ENCODE results near the gene STRA8.

DNA sequence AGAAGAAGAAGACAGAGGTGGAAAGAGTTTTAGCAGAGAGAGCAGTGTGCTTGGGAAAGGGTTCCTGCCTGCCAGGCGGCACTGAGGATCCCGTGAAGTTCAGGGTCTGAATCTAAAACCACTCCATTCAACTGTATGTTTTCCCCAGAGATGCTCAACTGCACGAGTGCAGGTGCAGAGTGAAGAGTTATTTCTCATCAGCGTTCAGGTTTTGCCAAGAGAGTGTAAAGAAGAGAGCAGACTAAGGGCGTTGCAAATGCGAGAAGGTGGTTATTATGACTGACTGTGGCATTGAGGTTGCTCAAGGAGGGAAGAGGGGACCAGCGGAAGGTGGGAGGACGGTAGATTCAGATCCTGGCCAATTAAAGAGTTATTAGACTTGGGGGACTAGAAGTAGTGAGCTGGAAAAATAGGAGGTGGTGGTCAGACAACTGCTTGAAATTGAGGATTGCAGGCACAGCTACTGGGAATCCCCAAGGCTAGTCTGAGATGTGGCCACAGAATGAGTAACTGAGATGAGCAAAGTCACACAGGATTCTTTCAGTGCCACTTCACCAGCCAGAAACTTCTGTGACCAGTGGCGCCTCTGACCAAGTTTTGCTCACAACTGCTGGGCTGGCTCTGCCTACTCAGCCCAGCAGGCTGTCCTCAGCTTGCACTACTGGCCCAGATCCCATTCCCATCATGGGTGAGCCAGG is 29.1 kb downstream of the STRA8 start:
- TF ChIP-seq RAD21 (conservative IDR thresholded peaks at IDR 0.05): no peak
- TF ChIP-seq, protein P1, sequence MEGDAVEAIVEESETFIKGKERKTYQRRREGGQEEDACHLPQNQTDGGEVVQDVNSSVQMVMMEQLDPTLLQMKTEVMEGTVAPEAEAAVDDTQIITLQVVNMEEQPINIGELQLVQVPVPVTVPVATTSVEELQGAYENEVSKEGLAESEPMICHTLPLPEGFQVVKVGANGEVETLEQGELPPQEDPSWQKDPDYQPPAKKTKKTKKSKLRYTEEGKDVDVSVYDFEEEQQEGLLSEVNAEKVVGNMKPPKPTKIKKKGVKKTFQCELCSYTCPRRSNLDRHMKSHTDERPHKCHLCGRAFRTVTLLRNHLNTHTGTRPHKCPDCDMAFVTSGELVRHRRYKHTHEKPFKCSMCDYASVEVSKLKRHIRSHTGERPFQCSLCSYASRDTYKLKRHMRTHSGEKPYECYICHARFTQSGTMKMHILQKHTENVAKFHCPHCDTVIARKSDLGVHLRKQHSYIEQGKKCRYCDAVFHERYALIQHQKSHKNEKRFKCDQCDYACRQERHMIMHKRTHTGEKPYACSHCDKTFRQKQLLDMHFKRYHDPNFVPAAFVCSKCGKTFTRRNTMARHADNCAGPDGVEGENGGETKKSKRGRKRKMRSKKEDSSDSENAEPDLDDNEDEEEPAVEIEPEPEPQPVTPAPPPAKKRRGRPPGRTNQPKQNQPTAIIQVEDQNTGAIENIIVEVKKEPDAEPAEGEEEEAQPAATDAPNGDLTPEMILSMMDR (IDR thresholded peaks at IDR 0.05; ENCODE audit: poor library complexity, severe bottlenecking): no peak
- TF ChIP-seq POLR2AphosphoS5 (IDR thresholded peaks at IDR 0.05): no peak
- TF ChIP-seq EP300 (conservative IDR thresholded peaks at IDR 0.05; ENCODE audit: poor library complexity, severe bottlenecking): no peak
- no peak for TF ChIP-seq EZH2 (IDR thresholded peaks at IDR 0.05; ENCODE audit: borderline replicate concordance, insufficient read depth, low read length, poor library complexity, severe bottlenecking)

Measured in neural cell (in vitro differentiated cells).